Smooth muscle cell (in vitro differentiated cells): ENCODE results near the gene PXDN. TPM values are rescaled to one million over a fixed set of nuclear protein-coding genes. Genes with fewer than 3 reads are reported as not detected.

Experiments used
- DNase-seq: peaks from one replicate; lab custom pipeline; 2025; ENCODE audit not compliant: unreplicated experiment; lab: John Stamatoyannopoulos, UW
- H2AFZ ChIP-seq: fragments of 200-600 bp; sonication (generic); 2 replicates; pipeline ENCODE4 v1.6.0; 2016; ENCODE audit warnings: antibody characterized with exemption, low read depth, mild to moderate bottlenecking
- H3F3A ChIP-seq: fragments of 200-600 bp; sonication (generic); 2 replicates; pipeline ENCODE4 v1.6.0; 2017; ENCODE audit warnings: antibody characterized with exemption, low read depth
- H3K27ac ChIP-seq: fragments of 200-600 bp; sonication (generic); 2 replicates; pipeline ENCODE4 v1.5.1; 2016; ENCODE audit warnings: low read depth, mild to moderate bottlenecking
- H3K27me3 ChIP-seq: fragments of 200-600 bp; sonication (generic); 2 replicates; pipeline ENCODE4 v1.6.1; 2016; ENCODE audit warnings: low read depth, mild to moderate bottlenecking
- H3K36me3 ChIP-seq: fragments of 200-600 bp; sonication (generic); 2 replicates; pipeline ENCODE4 v1.5.1; 2016; ENCODE audit warnings: low read depth
- H3K4me1 ChIP-seq: fragments of 200-600 bp; sonication (generic); 2 replicates; pipeline ENCODE4 v1.5.1; 2016; ENCODE audit warnings: low read depth
- H3K4me2 ChIP-seq: fragments of 200-600 bp; sonication (generic); 2 replicates; pipeline ENCODE4 v1.6.0; 2016; ENCODE audit warnings: mild to moderate bottlenecking
- H3K4me3 ChIP-seq: fragments of 200-600 bp; sonication (generic); 2 replicates; pipeline ENCODE4 v1.5.1; 2016; ENCODE audit warnings: mild to moderate bottlenecking
- H3K79me2 ChIP-seq: fragments of 200-600 bp; sonication (generic); 2 replicates; pipeline ENCODE4 v1.6.0; 2016; ENCODE audit warnings: low read depth, mild to moderate bottlenecking
- H3K9ac ChIP-seq: fragments of 200-600 bp; sonication (generic); 2 replicates; pipeline ENCODE4 v1.6.0; 2016; ENCODE audit warnings: low read depth
- H3K9me3 ChIP-seq: fragments of 200-600 bp; sonication (generic); replicated peaks from 2 replicates; pipeline ENCODE4 v1.5.1; 2016; ENCODE audit warnings: low read depth
- H4K20me1 ChIP-seq: fragments of 200-600 bp; sonication (generic); 2 replicates; pipeline ENCODE4 v1.6.0; 2016; ENCODE audit warnings: low read depth
- WGBS: methylation state at CpG from one replicate; pipeline ENCODE4 v1.1.7; 2016; ENCODE audit warnings: low lambda C conversion rate; 5-methylcytosine and 5-hydroxymethylcytosine counted together
- polyA plus RNA-seq: library from polyadenylated mRNA; unstranded; fragments of >200 nt; fragmentation: Nextera tagmentation; extraction: Ambion mirVana; gene quantifications from 2 replicates; pipeline ENCODE4 v1.2.1, GENCODE V29; 2016
- total RNA-seq: library from RNA; depleted of rRNA; stranded (reverse); fragments of >200 nt; gene quantifications from 2 replicates; pipeline ENCODE4 v1.2.3, GENCODE V29; 2014
- TF ChIP-seq, protein P1 (sequence below): fragments of 200-600 bp; sonication (generic); IDR thresholded peaks from 2 replicates; pipeline ENCODE4 v1.5.1; 2017; ENCODE audit warnings: borderline replicate concordance, mild to moderate bottlenecking, antibody characterized with exemption; ENCODE audit not compliant: insufficient read depth, poor library complexity, severe bottlenecking

The PXDN gene
- total and polyA plus RNA-seq, 2 experiments from 2014 or later: 328 to 333 TPM

DNA sequence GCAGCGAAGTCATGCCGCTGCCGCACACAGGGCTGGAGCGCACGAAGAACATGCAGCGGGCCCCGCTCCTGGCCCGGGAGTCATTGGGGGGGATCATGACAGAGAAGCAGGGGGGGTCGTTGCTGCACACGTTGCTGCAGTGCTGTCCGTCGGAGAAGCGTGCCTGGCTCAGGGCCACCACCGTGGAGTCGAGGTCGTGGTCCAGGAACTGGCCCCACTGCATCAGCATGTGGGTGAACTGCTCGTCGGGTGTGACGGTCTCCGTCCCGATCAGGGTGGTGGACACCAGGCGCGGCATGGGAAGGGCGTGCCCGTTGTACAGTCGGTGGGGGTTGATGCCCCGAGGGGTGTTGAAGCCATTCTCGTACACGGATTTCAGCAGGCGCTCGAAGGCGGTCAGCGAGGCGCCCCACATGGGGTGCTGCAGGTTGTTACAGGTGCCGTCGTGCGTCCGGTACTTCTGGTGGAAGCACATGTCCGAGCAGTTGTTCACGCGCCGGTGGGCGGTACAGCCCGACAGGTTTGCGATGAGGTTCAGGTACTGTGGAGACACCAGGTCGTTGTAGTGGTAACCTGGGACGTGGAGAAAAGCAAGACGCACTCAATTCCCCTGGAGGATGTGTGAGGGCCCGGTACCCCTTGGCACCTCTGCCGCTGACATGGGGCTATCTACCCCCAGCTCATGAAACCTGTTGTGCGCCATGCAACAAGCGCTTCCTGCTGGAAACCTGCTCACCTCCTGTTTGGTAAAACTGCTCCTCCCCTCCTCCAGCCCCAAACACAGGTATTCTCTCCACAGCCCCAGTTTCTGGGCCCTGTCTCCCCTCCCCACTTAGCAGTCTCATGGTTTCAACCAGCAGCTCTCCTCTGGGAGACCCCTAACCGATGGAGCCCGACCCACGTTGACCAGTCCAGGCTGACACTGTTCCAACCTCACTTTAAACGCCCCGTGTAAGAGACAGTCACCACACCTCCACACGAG lies 94.9 kb downstream of the PXDN start:
- TF ChIP-seq, protein P1, sequence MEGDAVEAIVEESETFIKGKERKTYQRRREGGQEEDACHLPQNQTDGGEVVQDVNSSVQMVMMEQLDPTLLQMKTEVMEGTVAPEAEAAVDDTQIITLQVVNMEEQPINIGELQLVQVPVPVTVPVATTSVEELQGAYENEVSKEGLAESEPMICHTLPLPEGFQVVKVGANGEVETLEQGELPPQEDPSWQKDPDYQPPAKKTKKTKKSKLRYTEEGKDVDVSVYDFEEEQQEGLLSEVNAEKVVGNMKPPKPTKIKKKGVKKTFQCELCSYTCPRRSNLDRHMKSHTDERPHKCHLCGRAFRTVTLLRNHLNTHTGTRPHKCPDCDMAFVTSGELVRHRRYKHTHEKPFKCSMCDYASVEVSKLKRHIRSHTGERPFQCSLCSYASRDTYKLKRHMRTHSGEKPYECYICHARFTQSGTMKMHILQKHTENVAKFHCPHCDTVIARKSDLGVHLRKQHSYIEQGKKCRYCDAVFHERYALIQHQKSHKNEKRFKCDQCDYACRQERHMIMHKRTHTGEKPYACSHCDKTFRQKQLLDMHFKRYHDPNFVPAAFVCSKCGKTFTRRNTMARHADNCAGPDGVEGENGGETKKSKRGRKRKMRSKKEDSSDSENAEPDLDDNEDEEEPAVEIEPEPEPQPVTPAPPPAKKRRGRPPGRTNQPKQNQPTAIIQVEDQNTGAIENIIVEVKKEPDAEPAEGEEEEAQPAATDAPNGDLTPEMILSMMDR: no peak
- Histone ChIP-seq H3K4me3 (no peak overlapping the region), H3K79me2 (peaks cover 35% of the 10 kb centered on the region), H3K9ac (no peak overlapping the region), H4K20me1 (peaks cover 35% of the 10 kb centered on the region), H3K4me1 (no peaks in the 10 kb centered on the region), H3K27ac (no peak overlapping the region), H3K27me3 (no peaks in the 10 kb centered on the region), H3K9me3 (no peaks in the 10 kb centered on the region), H3F3A (no peaks in the 10 kb centered on the region), H3K36me3 (peaks cover 6% of the 10 kb centered on the region), H2AFZ (no peak overlapping the region), H3K4me2 (no peak overlapping the region)
- WGBS: 98% methylated on average over 58 of the region's 58 CpGs
- no peak for DNase-seq

DNA sequence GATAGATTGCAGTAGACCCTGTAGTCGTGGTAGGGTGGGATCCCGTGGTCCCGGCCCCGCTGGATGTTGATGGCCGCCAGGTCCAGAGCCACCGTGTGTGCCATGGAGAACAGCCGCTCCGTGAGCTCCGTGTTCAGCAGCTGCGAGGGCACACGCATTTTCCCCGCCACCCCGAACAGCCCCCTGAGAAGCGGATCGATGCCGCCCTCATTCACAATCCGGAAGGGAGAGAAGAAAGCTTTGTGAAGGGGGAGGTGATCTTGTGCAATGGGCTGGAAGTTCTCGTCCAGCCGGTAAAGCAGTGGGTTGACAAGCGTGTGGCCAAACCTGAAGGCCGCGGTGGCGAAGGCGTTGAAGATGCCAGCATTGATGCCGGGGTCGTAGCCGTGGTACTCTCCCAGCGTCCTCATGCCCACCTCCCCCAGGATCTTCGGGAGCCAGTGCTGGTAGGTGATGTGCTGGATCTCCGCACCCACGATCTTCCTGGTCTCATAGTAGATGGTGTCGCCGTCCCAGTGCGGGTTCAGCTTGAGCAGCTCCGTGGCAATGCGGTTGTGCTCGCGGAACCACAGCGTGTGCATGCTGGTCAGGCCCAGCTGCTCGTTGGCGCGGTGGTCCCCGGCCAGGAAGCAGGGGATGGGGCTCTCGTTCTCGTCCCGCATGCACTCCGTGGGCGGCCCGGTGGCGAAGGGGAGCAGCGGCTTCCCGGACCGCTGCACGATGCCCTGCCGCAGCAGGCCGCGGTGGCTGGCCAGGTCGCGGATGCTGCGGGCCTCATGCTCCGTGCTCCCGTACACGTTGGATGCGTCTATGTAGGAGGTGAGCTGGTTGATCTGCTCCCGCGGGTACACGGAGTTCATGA lies 95.8 kb downstream of the PXDN start:
- TF ChIP-seq, protein P1: no peak
- peaks cover 35% of the 10 kb centered on the region for H4K20me1 ChIP-seq
- 97% methylated on average over 60 of the region's 67 CpGs for WGBS

DNA sequence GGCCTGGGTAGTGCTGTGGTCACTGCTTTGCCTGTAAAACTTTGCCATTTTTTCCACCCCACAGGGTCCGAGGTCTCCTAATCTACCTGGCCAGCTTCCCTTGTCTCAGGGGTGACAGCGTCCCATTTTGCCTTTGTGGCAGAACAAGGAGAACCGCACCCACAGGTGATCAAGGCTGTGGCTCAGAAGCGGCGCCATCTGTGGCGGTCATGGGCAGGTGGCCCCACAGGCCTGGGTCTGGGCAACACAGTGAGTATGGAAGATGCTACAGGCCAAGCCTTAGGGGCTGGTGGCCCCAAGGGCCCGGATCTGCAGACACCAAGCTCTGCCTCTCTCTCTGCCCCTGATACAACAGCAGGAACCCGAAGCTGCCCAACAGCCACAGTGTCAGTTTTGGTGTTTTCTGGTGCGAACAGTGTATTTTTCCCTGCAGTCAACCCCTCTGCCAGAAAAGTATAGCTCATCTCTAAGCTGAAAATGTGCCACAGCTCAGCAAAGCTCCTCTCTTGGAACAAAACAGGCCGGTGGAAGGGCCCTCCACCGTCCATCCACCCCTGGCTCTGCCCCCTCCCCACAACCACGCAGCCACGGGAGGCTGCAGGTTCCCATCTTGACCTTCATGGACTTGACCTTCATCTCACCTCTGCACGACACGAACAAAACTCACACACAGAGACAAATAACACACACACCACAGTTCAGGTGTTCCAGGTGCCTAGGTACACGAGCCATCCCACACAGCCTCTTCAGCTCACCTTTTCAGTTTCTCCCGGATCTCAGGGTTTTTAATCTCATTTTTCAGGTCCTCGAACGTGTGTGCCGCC lies 96.7 kb downstream of the PXDN start:
- H3K79me2 ChIP-seq: peaks cover 36% of the 10 kb centered on the region
- 97% methylated on average over 20 of the region's 20 CpGs for WGBS

More for the DNA sequence above, 95.8 kb downstream of the PXDN start:
- Histone ChIP-seq H2AFZ (no peak overlapping the region), H3K27ac (no peak overlapping the region), H3K79me2 (peaks cover 36% of the 10 kb centered on the region), H3K9me3 (no peaks in the 10 kb centered on the region), H3K36me3 (peaks cover 6% of the 10 kb centered on the region), H3K4me2 (no peak overlapping the region), H3K4me1 (no peaks in the 10 kb centered on the region), H3K27me3 (no peaks in the 10 kb centered on the region), H3K4me3 (no peak overlapping the region), H3K9ac (no peak overlapping the region), H3F3A (no peaks in the 10 kb centered on the region)
- DNase-seq: no peak

More for the DNA sequence above, 96.7 kb downstream of the PXDN start:
- Histone ChIP-seq H3K4me2 (no peak overlapping the region), H3K4me1 (peaks cover 1% of the 10 kb centered on the region), H3K27me3 (no peaks in the 10 kb centered on the region), H3K36me3 (peaks cover 6% of the 10 kb centered on the region), H4K20me1 (peaks cover 35% of the 10 kb centered on the region), H3K9me3 (no peaks in the 10 kb centered on the region), H3K4me3 (no peak overlapping the region), H3F3A (peaks cover 3% of the 10 kb centered on the region), H3K9ac (no peak overlapping the region), H3K27ac (no peak overlapping the region), H2AFZ (no peak overlapping the region)
- TF ChIP-seq, protein P1: no peak
- no peak for DNase-seq
